Naive thymus-derived CD4-positive, alpha-beta T cell (primary cell): Measurements from ENCODE around the gene C2CD2. TPM values are rescaled to one million over a fixed set of nuclear protein-coding genes. Genes with fewer than 3 reads are reported as not detected.

ENCODE experiments used
- ATAC-seq: fragments of 150-1000 bp; cut with Tn5 transposase; 2 replicates; pipeline ENCODE4 v1.10.0; 2021; ENCODE audit warnings: mild to moderate bottlenecking, moderate library complexity
- CTCF ChIA-PET: fragments of 350-600 bp; sonication (Branson Sonifier 250); formaldehyde crosslinking; loops from one replicate; lab custom pipeline; 2021; ENCODE audit warnings: antibody characterized with exemption; lab: Charles Lee
- POLR2A ChIA-PET: fragments of 350-600 bp; sonication (Branson Sonifier 250); formaldehyde crosslinking; loops from one replicate; lab custom pipeline; 2021; ENCODE audit warnings: antibody characterized with exemption, inconsistent platforms; lab: Charles Lee
- DNase-seq, 9 donors: peaks; one replicate each; pipeline versions ENCODE4 v3.0.0 to v3.0.0-alpha.2; 2020 to 2022; ENCODE audit warnings: mixed read lengths in 1 of 9
- H3K27ac ChIP-seq: one replicate; pipeline ENCODE4 v1.7.0; 2013; ENCODE audit warnings: mild to moderate bottlenecking, low read depth, low read length, moderate library complexity
- H3K27me3 ChIP-seq, 2 donors: one replicate each; pipeline ENCODE4 v1.7.0; 2013; ENCODE audit warnings: low read length in 2 of 2, mild to moderate bottlenecking in 2 of 2, moderate library complexity in 2 of 2; ENCODE audit not compliant: control insufficient read depth in 2 of 2, insufficient read depth in 2 of 2
- H3K36me3 ChIP-seq, 3 experiments: 1 replicate in 2 of 3; 2 replicates in 1 of 3; pipeline ENCODE4 v1.7.0; 2013; ENCODE audit warnings: low read length in 3 of 3, mild to moderate bottlenecking in 3 of 3, moderate library complexity in 1 of 3; ENCODE audit not compliant: insufficient read depth in 3 of 3, control insufficient read depth in 2 of 3
- H3K4me1 ChIP-seq, 2 donors: one replicate each; pipeline ENCODE4 v1.7.0; 2013; ENCODE audit warnings: low read length in 2 of 2, mild to moderate bottlenecking in 2 of 2, moderate library complexity in 1 of 2; ENCODE audit not compliant: control insufficient read depth in 2 of 2, insufficient read depth in 2 of 2
- H3K4me3 ChIP-seq: 2 replicates; pipeline ENCODE4 v1.7.0; 2013; ENCODE audit warnings: mild to moderate bottlenecking, low read length
- H3K9me3 ChIP-seq, 3 experiments: 1 replicate in 2 of 3; 2 replicates in 1 of 3; pipeline ENCODE4 v1.7.0; 2013; ENCODE audit warnings: low read length in 3 of 3; ENCODE audit not compliant: control insufficient read depth in 2 of 3
- H3K27ac Mint-ChIP-seq, 9 donors: one replicate each; pipeline ENCODE4 v1.8.0; 2020 to 2022; ENCODE audit warnings: mixed read lengths in 9 of 9, mild to moderate bottlenecking in 8 of 9, moderate library complexity in 5 of 9, inconsistent platforms in 2 of 9
- H3K27me3 Mint-ChIP-seq, 5 donors: one replicate each; pipeline ENCODE4 v1.8.0; 2021 to 2022; ENCODE audit warnings: mixed read lengths in 5 of 5, mild to moderate bottlenecking in 1 of 5
- H3K36me3 Mint-ChIP-seq, 5 donors: one replicate each; pipeline ENCODE4 v1.8.0; 2020 to 2022; ENCODE audit warnings: mixed read lengths in 5 of 5, mild to moderate bottlenecking in 3 of 5, inconsistent platforms in 1 of 5
- H3K4me1 Mint-ChIP-seq, 7 donors: one replicate each; pipeline ENCODE4 v1.8.0; 2020 to 2022; ENCODE audit warnings: mixed read lengths in 7 of 7, mild to moderate bottlenecking in 3 of 7, inconsistent platforms in 1 of 7
- H3K4me3 Mint-ChIP-seq, 10 donors: one replicate each; pipeline ENCODE4 v1.8.0; 2020 to 2022; ENCODE audit warnings: mild to moderate bottlenecking in 10 of 10, mixed read lengths in 10 of 10, moderate library complexity in 6 of 10, inconsistent platforms in 2 of 10
- H3K9me3 Mint-ChIP-seq, 11 donors: one replicate each; pipeline ENCODE4 v1.8.0; 2020 to 2022; ENCODE audit warnings: mixed read lengths in 11 of 11, mild to moderate bottlenecking in 4 of 11, inconsistent platforms in 1 of 11, moderate library complexity in 1 of 11
- intact Hi-C, 2 donors: fragments of 100-400 bp; cut with micrococcal nuclease; formaldehyde crosslinking; loops; one replicate each; pipeline ENCODE4 v1.15.1; 2023
- polyA plus RNA-seq, 2 donors: library from polyadenylated mRNA; unstranded; fragments of 300-500 nt; fragmentation: Illumina TruSeq; gene quantifications; one replicate each; pipeline ENCODE4 v1.2.3, GENCODE V29; 2021
- total RNA-seq, 6 experiments: library from RNA in 5 of 6; stranded (reverse) in 5 of 6; gene quantifications; 1 replicate in 5 of 6; 2 replicates in 1 of 6; pipeline ENCODE4 v1.2.3 and lab custom pipeline; 2021 to 2026

The C2CD2 gene
- total and polyA plus RNA-seq, 7 experiments from 2014 or later, result 2.8 to 14.8 (median 10.0) TPM

GRCh38 chr21:41932576-41933312 is 21.1 kb downstream of the C2CD2 start:
- H3K4me1 ChIP-seq, result peaks cover 0 to 8% of the 10 kb centered on the region in 2 donors
- no peak overlapping the region for H3K27ac ChIP-seq
- POLR2A ChIA-PET, result no interaction called here
- H3K4me3 ChIP-seq, result no peak overlapping the region
- CTCF ChIA-PET, result no interaction called here
- intact Hi-C loops, result no loop called here
- Mint-ChIP-seq H3K4me3 (peak overlapping the region in 7 of 10 donors; percentile 25 to 72 (median 44)), H3K36me3 (no peaks in the 10 kb centered on the region), H3K9me3 (no peaks in the 10 kb centered on the region), H3K27ac (peak overlapping the region in 4 of 9 donors; percentile 45 to 81 (median 66)), H3K4me1 (peaks cover 7 to 33% (median 24%) of the 10 kb centered on the region in 7 donors), H3K27me3 (peaks cover 0 to 6% (median 0%) of the 10 kb centered on the region in 5 donors)
- ATAC-seq, result peak; percentile 39
- H3K36me3 ChIP-seq, result no peaks in the 10 kb centered on the region
- H3K9me3 ChIP-seq, result no peaks in the 10 kb centered on the region
- no peaks in the 10 kb centered on the region for H3K27me3 ChIP-seq
- no peak for DNase-seq

- ATAC-seq (no peak), DNase-seq (no peak)
- peaks cover 0 to 6% (median 0%) of the 10 kb centered on the region in 5 donors for H3K27me3 Mint-ChIP-seq
- H3K4me1 Mint-ChIP-seq, result peaks cover 7 to 38% (median 27%) of the 10 kb centered on the region in 7 donors
- POLR2A ChIA-PET, result no interaction called here
- CTCF ChIA-PET, result no interaction called here
- intact Hi-C loops, result no loop called here
- no peaks in the 10 kb centered on the region for H3K36me3 Mint-ChIP-seq
- H3K27ac Mint-ChIP-seq, result peak overlapping the region in 3 of 9 donors; percentile 1 to 29 (median 22)
- no peaks in the 10 kb centered on the region for H3K9me3 Mint-ChIP-seq
- no peaks in the 10 kb centered on the region for H3K27me3 ChIP-seq
- H3K4me3 Mint-ChIP-seq, result no peak overlapping the region
- no peak overlapping the region for H3K4me3 ChIP-seq
- no peaks in the 10 kb centered on the region for H3K9me3 ChIP-seq
- H3K27ac ChIP-seq, result no peak overlapping the region
- H3K4me1 ChIP-seq, result peaks cover 0 to 11% of the 10 kb centered on the region in 2 donors
- no peaks in the 10 kb centered on the region for H3K36me3 ChIP-seq
Measured at GRCh38 chr21:41932191-41932575, 21.6 kb downstream of the C2CD2 start.

- Histone ChIP-seq H3K27me3 (no peaks in the 10 kb centered on the region), H3K4me1 (peaks cover 3 to 16% of the 10 kb centered on the region in 2 donors), H3K27ac (no peak overlapping the region), H3K36me3 (no peaks in the 10 kb centered on the region), H3K9me3 (no peaks in the 10 kb centered on the region), H3K4me3 (no peak overlapping the region)
- Mint-ChIP-seq H3K36me3 (no peaks in the 10 kb centered on the region), H3K4me3 (no peak overlapping the region), H3K27ac (peak overlapping the region in 1 of 9 donors; percentile 20), H3K27me3 (peaks cover 0 to 6% (median 0%) of the 10 kb centered on the region in 5 donors), H3K9me3 (no peaks in the 10 kb centered on the region), H3K4me1 (peaks cover 16 to 50% (median 35%) of the 10 kb centered on the region in 7 donors)
- ChIA-PET POLR2A (no interaction called here), CTCF (no interaction called here)
- DNase-seq (no peak), ATAC-seq (no peak)
- intact Hi-C loops, result no loop called here
Measured at GRCh38 chr21:41931041-41931451, 22.8 kb downstream of the C2CD2 start.

GRCh38 chr21:41929248-41929647 is 24.6 kb downstream of the C2CD2 start:
- CTCF ChIA-PET, result no interaction called here
- Mint-ChIP-seq H3K27ac (peak overlapping the region in 3 of 9 donors; percentile 43 to 98 (median 68)), H3K36me3 (no peaks in the 10 kb centered on the region), H3K4me3 (peak overlapping the region in 3 of 10 donors; percentile 8 to 19 (median 9)), H3K27me3 (peaks cover 0 to 6% (median 0%) of the 10 kb centered on the region in 5 donors), H3K4me1 (peaks cover 32 to 68% (median 49%) of the 10 kb centered on the region in 7 donors), H3K9me3 (peaks cover 0 to 1% (median 0%) of the 10 kb centered on the region in 11 donors)
- no peak overlapping the region for H3K4me3 ChIP-seq
- POLR2A ChIA-PET, result interaction anchor here (0.6 to 1.3 kb wide), 5 partner anchors 27 to 135 kb away, joined by 3 to 4 read pairs (median 3); no protein-coding TSS in a partner anchor
- H3K27me3 ChIP-seq, result no peaks in the 10 kb centered on the region
- intact Hi-C loops, result no loop called here
- DNase-seq (no peak), ATAC-seq (no peak)
- peaks cover 6 to 30% of the 10 kb centered on the region in 2 donors for H3K4me1 ChIP-seq
- H3K27ac ChIP-seq, result no peak overlapping the region
- no peaks in the 10 kb centered on the region for H3K9me3 ChIP-seq
- H3K36me3 ChIP-seq, result no peaks in the 10 kb centered on the region

GRCh38 chr21:41928621-41929220 is 25.1 kb downstream of the C2CD2 start:
- H3K9me3 ChIP-seq, result no peaks in the 10 kb centered on the region
- Mint-ChIP-seq H3K9me3 (peaks cover 0 to 1% (median 0%) of the 10 kb centered on the region in 11 donors), H3K4me3 (peak overlapping the region in 8 of 10 donors; percentile 24 to 96 (median 48)), H3K4me1 (peaks cover 37 to 73% (median 54%) of the 10 kb centered on the region in 7 donors), H3K27ac (peak overlapping the region; percentile 36 to 99 (median 98)), H3K27me3 (peaks cover 0 to 4% (median 0%) of the 10 kb centered on the region in 5 donors), H3K36me3 (no peaks in the 10 kb centered on the region)
- DNase-seq, result peak in 1 of 9 donors; percentile 16
- intact Hi-C loops, result no loop called here
- no peak overlapping the region for H3K4me3 ChIP-seq
- ChIA-PET POLR2A (interaction anchor here (0.5 to 1.3 kb wide), 6 partner anchors 26 to 136 kb away, joined by 3 to 4 read pairs (median 3); no protein-coding TSS in a partner anchor), CTCF (no interaction called here)
- H3K27me3 ChIP-seq, result no peaks in the 10 kb centered on the region
- peaks cover 11 to 35% of the 10 kb centered on the region in 2 donors for H3K4me1 ChIP-seq
- no peak overlapping the region for H3K27ac ChIP-seq
- ATAC-seq, result peak; percentile 67
- H3K36me3 ChIP-seq, result no peaks in the 10 kb centered on the region

GRCh38 chr21:41927727-41928409 is 25.9 kb downstream of the C2CD2 start:
- Histone ChIP-seq H3K4me1 (peaks cover 12 to 37% of the 10 kb centered on the region in 2 donors), H3K36me3 (no peaks in the 10 kb centered on the region), H3K27me3 (no peaks in the 10 kb centered on the region), H3K4me3 (no peak overlapping the region), H3K9me3 (no peaks in the 10 kb centered on the region), H3K27ac (no peak overlapping the region)
- DNase-seq, result peak in 7 of 9 donors; percentile 23 to 60 (median 39)
- H3K27me3 Mint-ChIP-seq, result no peaks in the 10 kb centered on the region
- H3K27ac Mint-ChIP-seq, result peak overlapping the region in 8 of 9 donors; percentile 63 to 100 (median 98)
- peak overlapping the region; percentile 7 to 96 (median 72) for H3K4me3 Mint-ChIP-seq
- intact Hi-C loops, result loop anchor here (2.0 kb wide), 5 partner anchors 25 to 181 kb away; no protein-coding TSS in a partner anchor
- H3K4me1 Mint-ChIP-seq, result peaks cover 42 to 73% (median 58%) of the 10 kb centered on the region in 7 donors
- ChIA-PET CTCF (interaction anchor here (0.8 to 2.2 kb wide), 2 partner anchors 32 to 180 kb away, joined by 3 to 14 read pairs; no protein-coding TSS in a partner anchor), POLR2A (interaction anchor here (0.5 to 3.9 kb wide), 5 partner anchors 38 to 135 kb away, joined by 3 to 36 read pairs (median 4); no protein-coding TSS in a partner anchor)
- H3K9me3 Mint-ChIP-seq, result peaks cover 0 to 1% (median 0%) of the 10 kb centered on the region in 11 donors
- no peaks in the 10 kb centered on the region for H3K36me3 Mint-ChIP-seq
- peak; percentile 39 for ATAC-seq
